Left cardiac atrium (tissue), 4 donors: ENCODE results near the gene TTC22. TPM values are rescaled to one million over a fixed set of nuclear protein-coding genes. Genes with fewer than 3 reads are reported as not detected.

Experiments used
- ATAC-seq, 2 donors: fragments of 200-7000 bp; cut with Tn5 transposase; one replicate each; pipeline ENCODE4 v1.9.1; 2020; ENCODE audit warnings: mild to moderate bottlenecking in 2 of 2, moderate library complexity in 2 of 2
- DNase-seq: peaks from one replicate; pipeline ENCODE4 v3.0.0-alpha.2; 2020
- intact Hi-C, 2 donors: fragments of 100-400 bp; cut with DNase I; formaldehyde crosslinking; loops; one replicate each; pipeline versions ENCODE4 v1.14.1 to v1.15.1; 2022 to 2023
- total RNA-seq, 2 donors: library from RNA; stranded (reverse); fragmentation: NEBNext Ultra II Directional; extraction: Animal tissue kit (Norgen Biotek cat#: 25700); gene quantifications; one replicate each; pipeline ENCODE4 v1.2.1, GENCODE V29; 2021
- donor health status: DM: no; HTN: yes; CAD: no.
- donor health status: DM: no; HTN: yes; CAD: no; lungs with severe emphysema.
- donor health status: DM: yes; HTN: yes; CAD: no.
- donor health status: Dilated cardiomyopathy.

TTC22 gene
- total RNA-seq, 2 donors from 2014 or later, result 0.31 to 0.47 TPM

DNA sequence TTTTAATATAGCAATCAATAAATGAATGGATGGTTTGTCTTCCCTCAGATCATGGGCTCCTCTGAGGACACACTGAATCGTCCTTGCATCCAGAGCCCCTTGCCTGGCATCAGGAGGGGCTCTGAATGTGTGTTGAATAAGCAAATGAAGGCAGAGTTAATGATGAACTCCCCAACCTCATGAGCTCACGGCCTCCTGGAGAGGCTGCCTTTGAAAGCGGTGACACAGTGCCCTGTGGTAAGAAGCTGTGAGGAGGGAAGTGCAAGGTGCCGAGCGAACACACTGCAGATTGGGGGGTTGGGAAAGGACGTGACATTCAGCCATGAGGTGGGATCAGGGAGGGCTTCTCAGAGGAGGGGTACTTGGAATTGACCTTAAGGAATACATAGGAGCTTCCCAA, 33.6 kb downstream of the TTC22 start:
- intact Hi-C loops, result no loop called here
- ATAC-seq (no peak), DNase-seq (no peak)

DNA sequence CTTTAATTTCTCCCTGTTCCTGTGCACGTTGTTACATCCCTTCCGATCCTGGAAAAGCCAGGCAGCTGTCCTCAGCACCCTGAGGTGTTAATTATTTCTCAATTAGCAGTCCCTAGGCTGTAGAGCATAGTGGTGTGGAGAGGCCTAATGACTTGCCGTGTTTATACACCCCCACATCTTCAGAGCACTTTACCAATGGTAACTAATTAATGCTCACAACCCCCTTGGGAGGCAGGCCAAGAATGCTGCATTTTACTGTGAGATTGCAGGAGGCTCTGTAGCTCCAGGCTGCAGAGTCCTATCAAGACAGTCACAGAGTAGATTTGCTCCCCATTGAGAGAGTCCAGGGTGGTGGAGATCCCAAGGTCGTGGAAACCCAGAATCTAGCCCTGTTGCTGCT, 34.4 kb downstream of the TTC22 start:
- intact Hi-C loops, result no loop called here
- no peak for ATAC-seq
- no peak for DNase-seq

DNA sequence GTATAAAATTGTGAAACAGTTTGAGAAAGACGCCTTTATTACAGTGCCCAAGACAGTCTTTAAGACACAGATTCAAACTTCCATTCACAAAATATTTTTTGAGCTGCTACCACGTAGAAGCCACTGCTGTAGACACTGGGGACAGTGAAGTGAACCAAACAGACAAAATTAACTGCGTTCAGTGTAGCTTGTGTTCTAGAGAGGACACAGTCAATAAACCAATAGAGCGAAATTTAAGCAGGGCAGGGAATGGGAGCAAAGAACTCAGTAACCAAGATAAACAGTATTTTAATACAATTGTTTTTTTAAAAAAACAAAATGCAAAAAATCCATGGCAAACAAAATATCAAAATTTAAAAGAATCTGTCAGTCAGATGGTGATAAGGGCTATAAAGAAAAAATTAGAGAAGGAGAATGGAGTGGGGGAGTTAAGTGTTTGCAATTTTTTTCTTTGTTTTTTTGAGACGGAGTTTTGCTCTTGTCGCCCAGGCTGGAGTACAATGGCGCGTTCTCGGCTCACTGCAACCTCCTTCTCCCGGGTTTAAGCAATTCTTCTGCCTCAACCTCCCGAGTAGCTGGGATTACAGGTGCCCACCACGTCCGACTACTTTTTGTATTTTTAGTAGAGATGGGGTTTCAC, 36.1 kb downstream of the TTC22 start:
- intact Hi-C loops, result loop anchor here in 1 of 2 donors (5.0 kb wide), 1 partner anchor 48 kb away; the partner anchor contains the start of gene TTC4
- ATAC-seq (peak; percentile 2 to 16), DNase-seq (no peak)

DNA sequence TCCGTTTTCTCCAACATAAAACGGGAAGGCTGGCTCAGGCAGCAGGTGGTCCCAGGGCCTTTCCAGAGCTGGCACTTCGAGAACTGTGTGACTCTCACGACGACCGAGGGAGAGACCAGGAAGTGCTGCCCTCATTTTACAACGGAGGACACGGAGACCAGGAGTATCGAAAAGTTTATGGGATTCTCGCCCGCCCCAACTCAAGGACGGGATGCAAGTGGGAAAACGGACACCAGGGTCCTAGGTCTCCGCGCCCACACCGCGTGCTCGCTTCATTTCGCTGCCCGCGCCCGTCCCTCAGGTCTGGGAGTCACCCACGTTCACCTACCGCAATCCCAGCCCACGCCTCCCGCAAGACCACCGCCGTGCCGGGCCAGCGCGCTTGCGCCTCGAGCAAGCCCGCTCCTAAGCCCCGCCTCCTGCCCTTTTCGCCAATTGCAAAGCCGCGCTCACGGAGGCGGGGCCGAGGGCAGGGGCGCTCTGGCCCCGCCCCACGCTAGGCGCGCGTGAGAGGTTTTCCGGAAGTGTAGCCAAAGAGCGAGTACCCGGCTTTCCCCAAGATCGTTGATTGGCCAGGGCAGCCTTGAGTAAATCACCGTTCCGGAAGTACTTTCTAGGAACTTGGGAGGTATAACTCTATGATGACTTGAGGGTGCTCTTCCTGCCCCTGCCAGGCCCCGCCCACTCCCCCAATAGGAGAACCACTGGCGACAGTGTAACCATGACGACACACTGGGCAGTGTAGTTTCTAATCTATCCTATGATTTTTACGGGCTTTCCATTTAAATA, 36.8 kb downstream of the TTC22 start, which contains the start of gene PARS2:
Gene PARS2 (minus strand): TSS at position 391 of the 789 bp plus-strand sequence. CDS start 5,362 bp downstream, outside the sequence.
- intact Hi-C loops, result loop anchor here in 1 of 2 donors (5.0 kb wide), 1 partner anchor 47 kb away; the partner anchor contains the start of gene TTC4
- DNase-seq, result peak; percentile 98
- ATAC-seq, result peak; percentile 99

DNA sequence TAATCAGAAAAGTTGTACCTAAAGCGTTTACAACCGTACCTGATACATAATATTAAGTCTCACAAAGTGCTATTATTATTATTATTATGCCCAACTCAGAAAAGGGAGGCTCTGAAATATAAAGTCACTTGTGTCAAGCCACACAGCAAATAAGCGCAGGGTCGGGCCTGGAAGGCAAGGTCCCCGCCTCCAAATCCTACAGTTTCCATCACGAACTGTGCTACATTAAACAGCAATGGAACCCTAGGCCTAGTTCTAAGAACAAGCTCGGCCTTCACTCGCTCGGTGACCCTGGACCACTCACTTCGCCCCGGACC, 37.3 kb downstream of the TTC22 start:
- intact Hi-C loops, result loop anchor here in 1 of 2 donors (5.0 kb wide), 1 partner anchor 46 kb away; the partner anchor contains the start of gene TTC4
- DNase-seq (no peak), ATAC-seq (peak in 1 of 2 donors; percentile 0)

DNA sequence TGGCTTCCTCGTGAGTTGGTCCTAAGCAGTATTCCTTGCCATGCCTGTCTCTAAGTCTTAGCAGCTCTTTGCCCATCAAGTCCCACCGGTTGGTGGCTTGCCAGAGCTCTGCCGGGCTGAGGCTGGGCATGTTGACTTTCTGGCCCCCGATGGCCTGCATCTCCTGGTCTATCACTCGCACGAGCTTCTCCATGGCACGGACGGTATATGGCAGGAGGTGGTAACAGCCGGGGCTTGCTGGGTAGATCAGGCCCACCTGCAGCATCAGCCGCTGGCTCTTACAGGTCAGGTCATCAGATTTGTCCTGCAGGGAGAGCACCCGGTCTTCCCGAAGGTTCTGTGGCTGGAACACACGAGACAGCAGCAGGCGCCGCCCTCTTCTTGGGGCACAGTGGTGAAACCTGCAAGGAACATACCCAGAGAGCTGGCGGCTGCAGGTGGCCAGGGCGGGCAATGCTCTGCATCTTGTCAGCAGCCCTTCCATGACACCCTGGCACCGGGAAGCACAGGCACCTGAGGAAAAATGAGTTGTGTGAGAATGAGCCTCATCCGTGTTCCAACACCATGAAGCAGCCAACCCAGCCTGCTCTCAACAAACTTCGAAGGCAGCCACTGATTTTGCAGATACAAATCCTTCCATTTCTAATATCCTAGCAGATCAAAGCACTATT, 42.3 kb downstream of the TTC22 start:
- no peak for ATAC-seq
- no peak for DNase-seq
- intact Hi-C loops, result no loop called here

DNA sequence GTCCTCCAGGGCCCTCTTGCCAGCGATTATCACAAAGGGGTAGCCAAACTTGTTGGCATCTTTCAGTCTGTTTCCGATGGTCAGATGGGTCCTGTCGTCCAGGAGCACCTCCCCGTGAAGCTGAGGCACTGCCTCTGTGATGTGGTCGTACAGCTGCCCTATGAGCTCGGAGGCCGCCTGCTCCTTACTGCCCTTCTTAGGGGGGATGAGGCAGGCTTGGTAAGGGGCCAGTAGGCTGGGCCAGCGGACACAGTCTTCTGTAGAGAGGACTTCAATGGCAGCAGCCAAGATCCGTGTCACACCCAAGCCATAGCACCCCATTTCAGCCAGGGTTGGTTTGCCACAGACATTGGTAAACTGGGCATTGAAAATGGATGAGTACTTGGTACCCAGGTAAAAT, 43.3 kb downstream of the TTC22 start:
- DNase-seq (no peak), ATAC-seq (no peak)
- intact Hi-C loops, result no loop called here

DNA sequence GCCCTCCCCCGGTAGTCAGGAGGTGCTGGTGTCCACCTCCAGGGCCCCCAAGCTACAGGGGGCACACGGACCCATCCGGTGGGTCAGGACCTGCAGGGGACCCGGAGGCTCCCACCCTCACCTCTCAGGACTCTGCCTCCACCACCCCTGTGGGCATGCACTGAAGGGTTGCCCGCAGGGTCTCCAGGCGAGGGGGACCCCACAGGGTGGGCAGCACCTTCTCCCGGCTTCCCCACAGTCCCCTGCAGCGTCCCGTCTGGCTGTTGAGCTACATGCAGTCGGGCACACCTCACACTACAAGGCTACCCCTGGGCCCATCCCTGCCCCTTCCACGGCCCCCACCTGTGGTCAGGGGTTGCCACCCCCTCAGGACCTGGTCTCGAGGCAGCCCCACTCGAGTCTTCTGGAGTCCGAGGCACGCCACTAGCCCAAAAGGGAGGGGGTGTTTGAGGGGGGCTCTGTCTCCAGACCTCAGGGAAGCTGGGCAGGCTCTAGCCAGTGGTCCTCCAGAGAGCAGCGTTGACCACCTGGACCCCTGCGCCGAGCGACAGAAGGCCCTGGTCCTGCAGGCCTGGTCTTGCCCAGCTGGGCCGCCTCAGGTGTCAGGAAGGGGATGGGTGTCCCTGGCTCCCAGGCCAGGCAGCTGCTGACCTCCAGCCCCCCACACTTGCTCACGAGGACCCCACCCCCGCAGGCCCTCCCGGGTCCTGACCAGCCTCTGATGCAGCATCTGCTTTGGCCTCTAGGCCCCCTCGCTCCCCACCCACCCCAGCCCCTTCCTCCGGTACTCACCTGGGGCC, 46.4 kb downstream of the TTC22 start:
- intact Hi-C loops, result no loop called here
- ATAC-seq, result no peak
- DNase-seq, result no peak

DNA sequence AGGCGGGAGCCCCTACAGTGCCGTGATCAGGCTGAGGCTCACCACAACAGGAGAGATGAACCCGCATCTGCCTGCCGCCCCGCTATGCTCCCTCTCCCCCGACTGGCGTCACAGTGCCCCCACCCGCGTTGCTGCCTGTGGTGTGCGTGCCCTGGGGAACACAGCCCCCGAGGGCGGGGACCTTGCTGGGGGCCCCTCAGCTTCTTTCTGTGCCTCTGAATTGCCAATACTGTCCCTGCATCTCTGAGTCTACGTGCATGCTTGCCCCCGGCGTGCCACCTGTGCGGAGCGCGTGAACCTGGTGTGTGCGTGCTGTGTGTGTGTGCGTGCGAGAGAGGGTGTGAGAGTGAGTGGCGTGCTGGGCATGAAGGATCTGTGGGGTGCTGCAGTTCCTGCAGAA, 47.1 kb downstream of the TTC22 start:
- DNase-seq (no peak), ATAC-seq (no peak)
- intact Hi-C loops, result no loop called here

DNA sequence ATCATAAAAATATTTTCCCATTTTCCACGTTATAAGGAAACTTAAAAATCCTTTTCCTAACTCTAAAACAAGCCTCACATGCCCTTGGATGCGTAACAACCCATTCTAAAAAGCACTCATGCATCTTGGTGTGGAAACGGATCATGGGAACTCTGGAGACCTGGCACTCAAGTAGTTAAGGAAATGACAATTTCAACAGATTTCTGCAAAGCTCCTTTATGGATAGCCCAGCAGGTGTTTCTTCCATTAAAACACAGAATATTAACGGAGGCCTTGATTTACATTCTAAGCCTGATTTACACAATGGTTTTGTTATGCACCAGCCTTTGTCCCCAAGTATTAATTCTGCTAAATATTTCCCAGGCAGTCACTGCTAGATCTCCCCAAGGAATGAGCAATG, 49.7 kb downstream of the TTC22 start:
- ATAC-seq (no peak), DNase-seq (no peak)
- intact Hi-C loops, result no loop called here

DNA sequence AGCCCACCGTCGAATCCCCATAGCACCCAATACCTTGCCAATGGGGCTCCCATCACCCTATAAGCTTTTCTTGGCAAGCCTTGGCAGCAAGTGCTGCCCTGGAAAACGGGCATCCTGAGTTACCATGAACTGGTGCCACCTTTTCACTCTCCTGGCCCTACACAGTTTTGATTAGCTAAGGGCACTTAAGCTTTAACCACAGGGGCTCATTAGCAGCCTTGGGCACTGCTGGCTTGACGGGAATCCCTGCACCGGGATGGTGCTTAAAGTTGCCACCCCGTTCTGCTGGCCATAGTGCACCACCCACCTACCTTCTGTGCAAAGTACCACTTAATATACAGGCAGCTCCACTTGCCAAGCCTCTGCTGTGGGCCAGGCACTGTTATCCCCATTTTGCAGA, 50.5 kb downstream of the TTC22 start:
- no peak for DNase-seq
- no peak for ATAC-seq
- intact Hi-C loops, result no loop called here

DNA sequence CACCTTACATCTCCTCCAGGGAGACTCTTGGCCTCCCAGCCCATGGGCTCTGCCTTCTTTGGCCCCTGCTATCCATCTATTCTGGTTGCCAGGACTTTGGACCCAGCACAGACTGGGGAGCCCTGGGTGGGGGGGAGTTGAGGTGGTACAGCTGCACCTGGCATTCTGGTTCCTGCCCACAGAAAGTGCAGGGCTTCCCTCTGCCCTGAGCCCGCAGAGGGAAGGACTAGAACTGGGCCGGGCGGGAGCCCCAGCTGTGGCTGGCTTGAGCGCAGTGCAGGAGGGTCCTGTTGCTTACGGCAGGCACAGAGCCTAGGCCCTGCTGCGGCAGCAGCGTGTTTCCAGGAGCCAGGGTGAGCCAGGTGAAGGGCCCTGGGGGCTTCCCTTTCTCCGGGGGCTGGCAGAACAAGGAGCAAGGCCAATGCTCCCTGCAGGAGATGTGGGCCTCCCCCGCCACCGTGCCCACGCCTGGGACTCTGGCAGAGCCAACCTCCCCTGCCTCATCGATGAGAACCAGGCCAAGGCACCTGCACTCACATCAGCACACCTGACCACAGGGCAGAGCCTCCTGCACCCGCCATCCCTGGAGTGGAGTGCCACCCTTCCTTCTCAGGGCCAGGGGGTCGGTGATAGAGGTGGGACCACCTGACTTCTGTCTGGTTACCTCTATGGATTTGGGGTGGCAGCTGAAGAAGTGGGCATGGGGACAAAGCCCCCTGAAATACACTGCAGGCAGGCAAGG, 52.9 kb downstream of the TTC22 start:
- ATAC-seq (no peak), DNase-seq (no peak)
- intact Hi-C loops, result no loop called here

DNA sequence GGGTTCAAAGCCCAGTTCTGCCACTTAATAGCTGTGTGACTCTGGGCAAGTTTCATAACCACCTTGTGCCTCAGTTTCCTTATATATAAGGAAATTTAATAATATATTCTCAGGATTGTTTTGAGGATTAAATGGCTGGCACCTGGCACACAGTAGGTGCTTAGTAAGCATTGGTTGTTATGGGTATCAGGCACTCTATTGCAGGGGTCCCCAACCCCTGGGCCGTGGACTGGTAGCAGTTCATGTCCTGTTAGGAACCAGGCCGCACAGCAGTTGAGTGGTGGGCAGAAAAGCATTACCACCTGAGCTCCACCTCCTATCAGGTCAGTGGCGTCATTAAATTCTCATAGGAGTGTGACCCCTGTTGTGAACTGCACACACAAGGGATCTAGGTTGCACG, 55.3 kb downstream of the TTC22 start:
- DNase-seq, result no peak
- intact Hi-C loops, result no loop called here
- no peak for ATAC-seq

DNA sequence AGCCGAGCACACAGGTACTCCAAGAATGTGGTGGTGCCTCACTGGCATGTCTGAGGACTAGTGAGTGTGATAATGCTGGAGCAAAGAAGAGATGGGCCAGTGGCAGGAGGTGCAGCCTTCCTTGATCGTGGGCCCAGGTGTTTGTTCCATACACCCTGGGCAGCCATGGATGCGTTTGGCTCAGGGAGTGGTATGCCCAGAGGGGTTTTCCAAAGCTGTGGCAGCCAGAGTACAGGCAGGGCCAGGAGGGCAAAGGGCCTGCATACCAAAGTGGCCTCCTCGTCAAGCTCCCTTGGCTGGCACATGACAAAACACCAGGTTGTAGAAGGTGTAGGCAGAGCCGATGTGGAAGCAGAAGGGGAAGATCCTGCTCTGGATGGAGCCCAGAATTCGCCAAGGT, 55.8 kb downstream of the TTC22 start:
- intact Hi-C loops, result no loop called here
- ATAC-seq, result no peak
- no peak for DNase-seq

DNA sequence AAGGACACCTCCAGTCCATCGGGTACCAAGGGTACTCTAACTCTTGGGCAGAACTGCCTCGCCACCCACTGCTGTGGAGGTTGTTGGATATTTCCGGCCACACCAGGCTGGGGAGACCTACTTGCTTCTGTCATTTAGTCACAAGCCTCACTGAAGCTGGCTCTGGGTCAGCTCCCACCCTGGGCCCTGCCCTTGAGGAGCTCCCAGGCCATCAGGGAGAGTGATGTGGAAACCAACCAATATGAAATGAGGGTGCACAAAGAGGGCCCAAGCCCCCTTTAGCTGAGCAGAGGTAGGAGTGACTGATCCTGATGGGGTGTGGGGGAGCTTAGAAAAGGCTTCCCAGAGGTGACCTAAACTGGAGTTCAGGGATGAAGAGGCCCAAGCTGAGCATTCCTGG, 56.4 kb downstream of the TTC22 start:
- intact Hi-C loops, result no loop called here
- ATAC-seq (no peak), DNase-seq (no peak)

DNA sequence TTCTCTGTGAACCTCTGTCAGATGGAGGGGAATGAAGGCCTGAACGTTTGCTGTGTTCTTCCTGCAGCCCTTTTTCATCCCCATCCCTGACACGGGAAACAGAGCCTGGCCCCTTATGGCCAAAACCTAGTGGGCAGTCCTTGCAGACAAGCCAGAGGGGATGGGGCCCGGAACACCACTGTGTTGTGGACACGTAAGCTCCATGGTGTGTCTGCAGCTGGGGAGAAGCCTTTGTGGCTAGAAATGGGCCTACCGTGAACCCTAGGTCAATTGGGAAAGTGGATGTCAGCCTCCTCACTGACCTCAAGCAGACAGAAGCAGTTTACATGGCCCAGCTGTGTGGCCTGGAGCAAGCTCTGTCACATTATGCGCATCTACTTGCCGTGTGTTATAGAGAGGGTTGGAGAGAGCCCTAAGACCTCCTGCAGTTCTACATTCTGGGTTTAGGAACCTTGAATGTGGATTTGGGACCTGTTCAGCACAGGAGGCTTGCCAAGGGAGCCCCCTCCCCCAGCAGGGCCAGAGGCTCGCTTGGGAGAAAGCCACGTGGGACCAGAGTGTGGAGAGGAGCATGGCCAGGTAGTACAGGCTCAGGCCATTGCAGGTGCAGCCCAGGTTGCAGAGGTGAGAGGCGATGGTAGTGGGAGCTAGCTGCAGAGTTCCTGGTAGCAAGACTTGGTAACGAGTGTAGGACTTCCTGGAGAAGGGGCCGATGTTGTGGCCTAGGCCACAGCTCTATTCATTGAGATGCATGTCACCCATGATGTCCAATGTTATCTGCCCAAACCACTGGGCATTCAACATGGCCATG, 57.5 kb downstream of the TTC22 start:
- ATAC-seq (no peak), DNase-seq (no peak)
- intact Hi-C loops, result no loop called here

DNA sequence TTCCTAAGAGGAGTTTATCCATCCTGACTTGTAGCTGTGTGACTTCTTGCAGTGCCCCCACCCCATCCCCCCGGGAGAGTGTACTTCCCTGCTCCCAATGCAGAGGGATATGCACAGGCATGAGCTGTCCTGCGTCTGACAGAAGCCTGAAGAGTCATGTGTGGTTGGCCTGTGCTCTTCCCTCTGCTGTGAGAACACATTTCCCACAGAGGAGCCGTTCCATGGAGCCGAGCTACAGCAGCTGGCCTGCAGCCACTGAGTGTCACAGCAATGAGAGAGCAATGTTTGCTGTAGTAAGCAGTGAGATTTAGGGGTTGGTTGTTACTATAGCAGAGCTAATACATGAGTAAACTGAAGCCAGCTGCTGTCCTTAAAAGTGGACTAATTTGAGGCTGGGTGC, 58.8 kb downstream of the TTC22 start:
- DNase-seq (no peak), ATAC-seq (peak in 1 of 2 donors; percentile 30)

DNA sequence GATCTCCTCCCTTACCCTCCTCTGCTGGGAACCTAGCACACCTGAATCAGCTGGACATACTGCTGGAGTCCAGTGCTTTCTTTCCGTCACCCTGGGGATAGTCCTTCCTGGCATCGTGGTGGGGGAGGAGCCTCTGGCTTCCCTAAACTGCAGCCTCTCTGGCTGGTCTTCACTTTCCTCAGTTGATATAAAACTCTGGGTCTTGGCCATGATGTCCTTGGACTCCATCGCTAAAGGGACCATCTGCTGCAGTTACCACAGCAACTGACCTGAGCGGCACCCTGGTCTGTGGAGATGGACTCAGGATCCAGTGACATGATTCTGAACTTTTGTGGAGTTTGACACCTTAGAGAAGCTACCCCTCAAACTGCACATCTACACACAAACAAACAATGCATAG, 59.6 kb downstream of the TTC22 start:
- DNase-seq, result no peak
- ATAC-seq, result no peak
- intact Hi-C loops, result no loop called here

More for the DNA sequence above, 58.8 kb downstream of the TTC22 start:
- intact Hi-C loops, result no loop called here
